DND-41 (cell line): ENCODE results near the gene ACSS1.

ENCODE experiments used
- ATAC-seq: fragments of 200-7000 bp; cut with Tn5 transposase; 3 replicates; pipeline ENCODE4 v1.9.1; 2021; ENCODE audit warnings: low read depth; ENCODE audit not compliant: insufficient read depth
- DNase-seq: peaks from one replicate; pipeline ENCODE4 v3.0.0-alpha.2; 2020
- H2AFZ ChIP-seq: 2 replicates; pipeline ENCODE4 v1.6.0; 2012; ENCODE audit warnings: low read depth, low read length
- H3K27ac ChIP-seq: 2 replicates; pipeline ENCODE4 v1.5.1; 2012; ENCODE audit warnings: low read length, inconsistent platforms
- H3K27me3 ChIP-seq: fragments of 200-600 bp; sonication (generic); 2 replicates; pipeline ENCODE4 v1.6.0; 2012; ENCODE audit warnings: low read length, mild to moderate bottlenecking, inconsistent platforms; ENCODE audit not compliant: insufficient read depth, poor library complexity
- H3K36me3 ChIP-seq: 2 replicates; pipeline ENCODE4 v1.5.1; 2012; ENCODE audit warnings: low read length, inconsistent platforms; ENCODE audit not compliant: insufficient read depth
- H3K4me1 ChIP-seq: 2 replicates; pipeline ENCODE4 v1.5.1; 2012; ENCODE audit warnings: mild to moderate bottlenecking, low read length; ENCODE audit not compliant: insufficient read depth
- H3K4me2 ChIP-seq: 2 replicates; pipeline ENCODE4 v1.6.0; 2012; ENCODE audit warnings: mild to moderate bottlenecking, moderate library complexity, low read length, inconsistent platforms; ENCODE audit not compliant: insufficient read depth
- H3K4me3 ChIP-seq, 2 experiments: fragments of 200-600 bp in 1 of 2; shearing (Covaris generic) in 1 of 2; 2 replicates each; pipeline ENCODE4 v1.5.1; 2012 to 2016; ENCODE audit warnings: inconsistent platforms in 2 of 2, low read length in 2 of 2, mild to moderate bottlenecking in 2 of 2, low read depth in 1 of 2, moderate library complexity in 1 of 2
- H3K79me2 ChIP-seq: 2 replicates; pipeline ENCODE4 v1.6.0; 2012; ENCODE audit warnings: low read length, inconsistent platforms; ENCODE audit not compliant: insufficient read depth
- H3K9ac ChIP-seq: 2 replicates; pipeline ENCODE4 v1.6.0; 2012; ENCODE audit warnings: low read depth, mild to moderate bottlenecking, inconsistent platforms, low read length, moderate library complexity
- H3K9me3 ChIP-seq: 2 replicates; pipeline ENCODE4 v1.5.1; 2012; ENCODE audit warnings: low read length, moderate library complexity, mild to moderate bottlenecking, inconsistent platforms; ENCODE audit not compliant: insufficient read depth, severe bottlenecking
- H4K20me1 ChIP-seq: 2 replicates; pipeline ENCODE4 v1.6.0; 2012; ENCODE audit warnings: low read length; ENCODE audit not compliant: insufficient read depth
- EZH2 ChIP-seq: IDR thresholded peaks from 3 replicates; pipeline ENCODE4 v1.6.1; 2012; ENCODE audit warnings: borderline replicate concordance, low read depth, mild to moderate bottlenecking, moderate library complexity, low read length, inconsistent platforms; ENCODE audit not compliant: severe bottlenecking
- TF ChIP-seq, protein P1 (sequence below): IDR thresholded peaks from 2 replicates; pipeline ENCODE4 v1.5.1; 2012; ENCODE audit warnings: borderline replicate concordance, low read length, moderate library complexity, mild to moderate bottlenecking; ENCODE audit not compliant: poor library complexity, severe bottlenecking; ENCODE audit errors: extremely low read depth

Gene ACSS1

DNA sequence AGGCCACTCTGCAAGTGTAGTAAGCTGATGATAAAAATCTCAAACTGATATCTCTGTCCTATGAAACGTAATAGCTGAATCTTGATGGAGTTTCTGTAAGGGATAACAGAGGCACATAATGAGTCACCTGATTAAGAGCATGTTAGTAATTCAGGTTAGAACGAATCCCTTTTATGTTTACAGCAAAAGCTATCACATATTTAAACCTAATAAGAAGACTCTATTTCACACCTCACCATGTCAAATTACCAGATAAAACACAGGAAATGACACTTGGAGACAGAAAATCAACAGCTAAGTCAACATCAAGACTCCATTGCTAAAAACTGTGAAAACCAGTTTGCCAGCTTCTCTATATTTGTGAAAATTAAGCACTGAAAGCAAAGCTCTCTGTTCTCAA lies 97.1 kb downstream of the ACSS1 start:
- no peak overlapping the region for H3K27ac ChIP-seq
- H3K4me2 ChIP-seq, result no peak overlapping the region
- H3K79me2 ChIP-seq, result no peaks in the 10 kb centered on the region
- ATAC-seq, result no peak
- peaks cover 3% of the 10 kb centered on the region; the same call in 1 of the 2 replicates for H3K4me1 ChIP-seq
- no peak for DNase-seq
- H3K9ac ChIP-seq, result no peak overlapping the region
- no peaks in the 10 kb centered on the region for H3K27me3 ChIP-seq
- TF ChIP-seq, protein P1, sequence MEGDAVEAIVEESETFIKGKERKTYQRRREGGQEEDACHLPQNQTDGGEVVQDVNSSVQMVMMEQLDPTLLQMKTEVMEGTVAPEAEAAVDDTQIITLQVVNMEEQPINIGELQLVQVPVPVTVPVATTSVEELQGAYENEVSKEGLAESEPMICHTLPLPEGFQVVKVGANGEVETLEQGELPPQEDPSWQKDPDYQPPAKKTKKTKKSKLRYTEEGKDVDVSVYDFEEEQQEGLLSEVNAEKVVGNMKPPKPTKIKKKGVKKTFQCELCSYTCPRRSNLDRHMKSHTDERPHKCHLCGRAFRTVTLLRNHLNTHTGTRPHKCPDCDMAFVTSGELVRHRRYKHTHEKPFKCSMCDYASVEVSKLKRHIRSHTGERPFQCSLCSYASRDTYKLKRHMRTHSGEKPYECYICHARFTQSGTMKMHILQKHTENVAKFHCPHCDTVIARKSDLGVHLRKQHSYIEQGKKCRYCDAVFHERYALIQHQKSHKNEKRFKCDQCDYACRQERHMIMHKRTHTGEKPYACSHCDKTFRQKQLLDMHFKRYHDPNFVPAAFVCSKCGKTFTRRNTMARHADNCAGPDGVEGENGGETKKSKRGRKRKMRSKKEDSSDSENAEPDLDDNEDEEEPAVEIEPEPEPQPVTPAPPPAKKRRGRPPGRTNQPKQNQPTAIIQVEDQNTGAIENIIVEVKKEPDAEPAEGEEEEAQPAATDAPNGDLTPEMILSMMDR, result no peak
- TF ChIP-seq EZH2, result no peak
- H4K20me1 ChIP-seq, result peaks cover 14% of the 10 kb centered on the region
- H3K4me3 ChIP-seq, result no peak overlapping the region
- H3K9me3 ChIP-seq, result no peaks in the 10 kb centered on the region
- H3K36me3 ChIP-seq, result peaks cover 80% of the 10 kb centered on the region
- H2AFZ ChIP-seq, result no peak overlapping the region

DNA sequence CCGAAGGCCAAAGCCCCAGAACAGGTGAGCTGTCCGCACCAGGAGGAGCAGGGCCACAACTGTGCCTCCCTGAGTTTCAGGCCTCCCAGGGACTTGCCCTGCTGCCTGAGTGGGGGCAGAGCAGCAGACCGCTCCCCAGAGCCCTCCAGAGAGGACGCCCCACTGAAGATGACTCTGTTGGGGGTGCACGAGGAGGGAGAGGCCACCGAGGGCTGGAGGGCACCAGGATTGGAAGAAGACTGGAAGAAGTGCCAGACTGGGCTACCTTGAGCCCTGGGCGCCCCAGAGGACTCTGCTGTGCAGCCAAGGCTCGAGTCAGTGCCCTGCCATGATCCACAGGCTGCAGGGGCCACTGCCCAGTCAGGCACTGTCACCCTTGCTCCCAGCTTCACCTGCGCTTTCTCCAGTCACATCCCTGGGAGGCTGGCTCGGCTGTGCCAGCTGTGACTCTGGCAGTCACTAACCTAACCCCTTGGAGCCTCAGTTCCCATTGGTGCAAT lies 97.6 kb downstream of the ACSS1 start:
- peak; percentile 3 for DNase-seq
- peaks cover 8% of the 10 kb centered on the region for H3K4me1 ChIP-seq
- H3K79me2 ChIP-seq, result no peaks in the 10 kb centered on the region
- H3K27me3 ChIP-seq, result no peaks in the 10 kb centered on the region
- no peak for TF ChIP-seq EZH2
- TF ChIP-seq, protein P1, result no peak
- no peak overlapping the region for H3K9ac ChIP-seq
- no peaks in the 10 kb centered on the region for H3K9me3 ChIP-seq
- H3K4me3 ChIP-seq, result no peak overlapping the region
- H3K36me3 ChIP-seq, result peaks cover 78% of the 10 kb centered on the region
- ATAC-seq, result no peak
- H3K4me2 ChIP-seq, result no peak overlapping the region
- H3K27ac ChIP-seq, result no peak overlapping the region
- H4K20me1 ChIP-seq, result peaks cover 15% of the 10 kb centered on the region
- no peak overlapping the region for H2AFZ ChIP-seq

DNA sequence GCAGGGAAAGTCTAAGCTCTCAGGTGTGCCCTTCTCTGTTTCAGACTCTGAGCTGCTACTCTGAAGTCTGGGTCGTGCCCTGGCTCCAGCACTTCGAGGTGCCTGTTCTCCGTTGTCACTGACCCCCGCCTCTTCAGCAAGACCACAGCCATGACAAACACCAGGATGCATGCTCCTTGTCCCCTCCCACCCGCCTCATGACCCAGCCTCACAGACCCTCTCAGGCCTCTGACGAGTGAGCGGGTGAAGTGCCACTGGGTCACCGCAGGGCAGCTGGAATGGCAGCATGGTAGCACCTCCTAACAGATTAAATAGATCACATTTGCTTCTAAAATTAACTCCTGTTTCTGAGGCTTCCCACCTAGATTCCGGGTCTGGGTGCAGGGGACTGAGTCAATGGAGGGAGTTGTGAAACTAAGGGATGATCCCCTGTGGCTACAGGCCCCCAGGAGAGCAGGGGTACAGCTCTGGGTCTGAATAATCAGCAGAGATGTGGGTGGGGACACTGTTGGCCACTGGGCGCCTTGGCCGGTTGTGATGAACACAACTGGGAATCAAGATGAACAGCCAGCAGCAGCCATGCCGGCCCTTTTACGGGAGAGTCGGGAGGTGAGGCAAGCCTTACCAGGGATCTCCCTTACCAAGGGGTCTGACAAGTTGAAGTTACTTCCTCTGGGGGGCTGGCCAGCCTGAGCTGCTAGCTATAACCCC lies 98.2 kb downstream of the ACSS1 start:
- peak; percentile 1 for DNase-seq
- no peak for TF ChIP-seq EZH2
- TF ChIP-seq, protein P1, result no peak
- H3K4me2 ChIP-seq, result no peak overlapping the region
- H3K36me3 ChIP-seq, result peaks cover 72% of the 10 kb centered on the region
- peaks cover 11% of the 10 kb centered on the region for H4K20me1 ChIP-seq
- H3K9me3 ChIP-seq, result no peaks in the 10 kb centered on the region
- no peak overlapping the region for H3K4me3 ChIP-seq
- no peak overlapping the region for H2AFZ ChIP-seq
- H3K27ac ChIP-seq, result no peak overlapping the region
- no peaks in the 10 kb centered on the region for H3K79me2 ChIP-seq
- no peak overlapping the region for H3K9ac ChIP-seq
- ATAC-seq, result no peak
- peaks cover 14% of the 10 kb centered on the region for H3K4me1 ChIP-seq
- no peaks in the 10 kb centered on the region for H3K27me3 ChIP-seq
